ENCODE results near the gene LACTB.

GRCh38 chr15:63072023-63072650, 49.5 kb upstream of the LACTB start:
- no peak for TF ChIP-seq POLR2A (IDR thresholded peaks at IDR 0.05)
- no peak for TF ChIP-seq CTCF (IDR thresholded peaks at IDR 0.05 in 8 of 11, conservative IDR thresholded peaks at IDR 0.05 in 3 of 11)
- TF ChIP-seq POLR2AphosphoS5 (IDR thresholded peaks at IDR 0.05), result no peak

Measured in spleen (tissue), 7 donors.